H1 (cell line): Measurements from ENCODE around the gene CD151.

Experiments
- BRCA1 ChIP-seq: IDR thresholded peaks from 2 replicates; pipeline ENCODE4 v1.6.1; 2012; ENCODE audit warnings: low read depth, low read length, improper control_type of control experiment
- CHD1 ChIP-seq: IDR thresholded peaks from 2 replicates; pipeline ENCODE4 v1.6.1; 2012; ENCODE audit warnings: low read depth, low read length, improper control_type of control experiment
- EP300 ChIP-seq, 2 experiments: IDR thresholded peaks; 1 replicate in 1 of 2; 2 replicates in 1 of 2; pipeline ENCODE4 v1.6.1; 2011 to 2012; ENCODE audit warnings: low read depth in 2 of 2, low read length in 2 of 2, mild to moderate bottlenecking in 2 of 2, borderline replicate concordance in 1 of 2, inconsistent platforms in 1 of 2, moderate library complexity in 1 of 2
- POLR2A ChIP-seq, 2 experiments: IDR thresholded peaks; 1 replicate in 1 of 2; 2 replicates in 1 of 2; pipeline ENCODE4 v1.6.1; 2011; ENCODE audit warnings: low read depth in 2 of 2, low read length in 2 of 2, mild to moderate bottlenecking in 2 of 2; ENCODE audit errors: control extremely low read depth in 1 of 2
- POLR2AphosphoS5 ChIP-seq: IDR thresholded peaks from 2 replicates; pipeline ENCODE4 v1.6.1; 2011; ENCODE audit warnings: low read depth, low read length
- SIN3A ChIP-seq, 2 experiments: IDR thresholded peaks in 1 of 2; conservative IDR thresholded peaks in 1 of 2; 2 replicates each; pipeline ENCODE4 v1.6.1; 2011 to 2012; ENCODE audit warnings: low read length in 2 of 2, improper control_type of control experiment in 1 of 2, low read depth in 1 of 2, mild to moderate bottlenecking in 1 of 2
- TAF1 ChIP-seq: IDR thresholded peaks from 2 replicates; pipeline ENCODE4 v1.6.1; 2011; ENCODE audit warnings: mild to moderate bottlenecking, low read depth, low read length
- TF ChIP-seq, protein P1 (sequence below), 3 experiments: IDR thresholded peaks; 1 replicate in 2 of 3; 2 replicates in 1 of 3; pipeline versions ENCODE4 v1.5.1 to v1.6.1; 2011; ENCODE audit warnings: low read length in 3 of 3, mild to moderate bottlenecking in 3 of 3, inconsistent platforms in 2 of 3, low read depth in 1 of 3, moderate library complexity in 1 of 3; ENCODE audit not compliant: insufficient read depth in 1 of 3; ENCODE audit errors: control extremely low read depth in 1 of 3

DNA sequence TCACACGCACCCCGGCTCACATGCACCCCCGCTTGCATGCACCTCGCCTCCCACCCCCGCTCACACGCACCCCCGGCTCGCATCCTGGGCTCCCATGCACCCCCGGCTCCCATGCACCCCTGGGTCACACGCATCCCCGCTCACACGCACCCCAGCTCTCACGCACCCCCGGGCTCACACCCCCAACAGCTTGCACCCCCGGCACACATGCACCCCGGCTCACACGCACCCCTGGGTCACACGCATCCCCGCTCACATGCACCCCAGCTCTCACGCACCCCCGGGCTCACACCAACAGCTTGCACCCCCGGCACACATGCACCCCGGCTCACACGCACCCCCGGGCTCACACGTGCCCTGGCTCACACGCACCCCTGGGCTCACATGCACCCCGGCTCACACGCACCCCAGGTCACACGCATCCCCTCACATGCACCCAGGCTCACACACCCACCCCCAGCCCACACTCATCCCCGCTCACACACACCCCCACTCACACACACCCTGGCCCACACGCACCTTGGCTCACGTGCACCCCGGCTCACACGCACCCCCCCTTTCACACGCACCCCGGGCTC is 26.1 kb downstream of the CD151 start:
- TF ChIP-seq POLR2A (IDR thresholded peaks at IDR 0.05; ENCODE audit: control extremely low read depth in 1 of 2, low read depth in 2 of 2, low read length in 2 of 2) (no peak), EP300 (IDR thresholded peaks at IDR 0.05; ENCODE audit: borderline replicate concordance in 1 of 2, low read depth in 2 of 2, low read length in 2 of 2) (no peak), POLR2AphosphoS5 (no peak), TAF1 (no peak), SIN3A (conservative IDR thresholded peaks at IDR 0.05 in 1 of 2, IDR thresholded peaks at IDR 0.05 in 1 of 2; ENCODE audit: low read depth in 1 of 2, low read length in 2 of 2) (no peak), BRCA1 (no peak), CHD1 (no peak)
- TF ChIP-seq, protein P1, sequence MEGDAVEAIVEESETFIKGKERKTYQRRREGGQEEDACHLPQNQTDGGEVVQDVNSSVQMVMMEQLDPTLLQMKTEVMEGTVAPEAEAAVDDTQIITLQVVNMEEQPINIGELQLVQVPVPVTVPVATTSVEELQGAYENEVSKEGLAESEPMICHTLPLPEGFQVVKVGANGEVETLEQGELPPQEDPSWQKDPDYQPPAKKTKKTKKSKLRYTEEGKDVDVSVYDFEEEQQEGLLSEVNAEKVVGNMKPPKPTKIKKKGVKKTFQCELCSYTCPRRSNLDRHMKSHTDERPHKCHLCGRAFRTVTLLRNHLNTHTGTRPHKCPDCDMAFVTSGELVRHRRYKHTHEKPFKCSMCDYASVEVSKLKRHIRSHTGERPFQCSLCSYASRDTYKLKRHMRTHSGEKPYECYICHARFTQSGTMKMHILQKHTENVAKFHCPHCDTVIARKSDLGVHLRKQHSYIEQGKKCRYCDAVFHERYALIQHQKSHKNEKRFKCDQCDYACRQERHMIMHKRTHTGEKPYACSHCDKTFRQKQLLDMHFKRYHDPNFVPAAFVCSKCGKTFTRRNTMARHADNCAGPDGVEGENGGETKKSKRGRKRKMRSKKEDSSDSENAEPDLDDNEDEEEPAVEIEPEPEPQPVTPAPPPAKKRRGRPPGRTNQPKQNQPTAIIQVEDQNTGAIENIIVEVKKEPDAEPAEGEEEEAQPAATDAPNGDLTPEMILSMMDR (IDR thresholded peaks at IDR 0.05; ENCODE audit: control extremely low read depth in 1 of 3, insufficient read depth in 1 of 3, low read depth in 1 of 3, low read length in 3 of 3): no peak
